ENCODE data around the gene FBXW11. TPM values are rescaled to one million over a fixed set of nuclear protein-coding genes. Genes with fewer than 3 reads are reported as not detected.
A peak's percentile ranks its signal among the peaks of the same experiment; 100 is the strongest.

FBXW11 gene
- polyA plus RNA-seq, 2 of the 4 experiments (the other 2 are of a cell fraction), result 39.3 to 80.2 TPM

DNA sequence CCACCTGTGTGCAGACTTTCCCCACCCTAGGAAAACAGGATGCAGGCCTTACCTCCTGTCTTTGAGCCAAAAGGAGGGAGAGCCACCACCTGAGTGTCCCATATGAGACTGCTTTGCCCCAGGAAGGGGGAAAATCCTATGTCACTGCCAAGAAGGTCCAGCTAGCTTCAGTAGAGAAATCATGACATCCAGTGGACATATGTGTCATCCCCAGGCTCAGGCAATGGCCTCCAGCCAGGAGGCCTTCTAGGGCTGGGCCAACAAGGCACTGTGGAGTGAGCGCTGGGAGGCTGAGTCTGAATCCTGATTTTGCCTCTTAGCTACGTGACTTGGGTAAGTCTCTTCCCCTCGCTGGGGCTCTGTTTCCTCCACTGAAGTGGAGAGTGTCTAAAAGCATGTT, 160.6 kb downstream of the FBXW11 start:
- ATAC-seq (peak; percentile 54 to 65; a peak in 5 of 6 replicates), FAIRE-seq (no peak), DNase-seq (ENCODE audit: low read depth in 1 of 2, low spot score in 1 of 2) (peak in 1 of 2 experiments; percentile 17)
- Histone ChIP-seq H3K9me3 (no peaks in the 10 kb centered on the region), H3K27ac (no peak overlapping the region), H3K4me3 (no peak overlapping the region), H3K4me1 (no peaks in the 10 kb centered on the region), H3K4me2 (no peak overlapping the region)
- 93% methylated on average over 3 of the region's 3 CpGs for WGBS (ENCODE audit: missing lambda C conversion rate)
- no peak for TF ChIP-seq BHLHE40 (IDR thresholded peaks at IDR 0.05; ENCODE audit: low read depth, low read length)
- peak; percentile 49 to 55; a peak in 4 of 5 replicates for TF ChIP-seq RAD21 (conservative IDR thresholded peaks at IDR 0.05 in 1 of 2, IDR thresholded peaks at IDR 0.05 in 1 of 2)
- TF ChIP-seq, protein P1, sequence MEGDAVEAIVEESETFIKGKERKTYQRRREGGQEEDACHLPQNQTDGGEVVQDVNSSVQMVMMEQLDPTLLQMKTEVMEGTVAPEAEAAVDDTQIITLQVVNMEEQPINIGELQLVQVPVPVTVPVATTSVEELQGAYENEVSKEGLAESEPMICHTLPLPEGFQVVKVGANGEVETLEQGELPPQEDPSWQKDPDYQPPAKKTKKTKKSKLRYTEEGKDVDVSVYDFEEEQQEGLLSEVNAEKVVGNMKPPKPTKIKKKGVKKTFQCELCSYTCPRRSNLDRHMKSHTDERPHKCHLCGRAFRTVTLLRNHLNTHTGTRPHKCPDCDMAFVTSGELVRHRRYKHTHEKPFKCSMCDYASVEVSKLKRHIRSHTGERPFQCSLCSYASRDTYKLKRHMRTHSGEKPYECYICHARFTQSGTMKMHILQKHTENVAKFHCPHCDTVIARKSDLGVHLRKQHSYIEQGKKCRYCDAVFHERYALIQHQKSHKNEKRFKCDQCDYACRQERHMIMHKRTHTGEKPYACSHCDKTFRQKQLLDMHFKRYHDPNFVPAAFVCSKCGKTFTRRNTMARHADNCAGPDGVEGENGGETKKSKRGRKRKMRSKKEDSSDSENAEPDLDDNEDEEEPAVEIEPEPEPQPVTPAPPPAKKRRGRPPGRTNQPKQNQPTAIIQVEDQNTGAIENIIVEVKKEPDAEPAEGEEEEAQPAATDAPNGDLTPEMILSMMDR (IDR thresholded peaks at IDR 0.05), result peak; percentile 31; the same call in 2 of the 3 replicates
- POLR2A ChIA-PET, result no interaction called here
- CTCF ChIA-PET, result interaction anchor here (0.9 to 4.7 kb wide), 8 partner anchors 8 to 427 kb away, joined by 3 to 25 read pairs (median 4); partner anchors contain the start of gene FGF18

DNA sequence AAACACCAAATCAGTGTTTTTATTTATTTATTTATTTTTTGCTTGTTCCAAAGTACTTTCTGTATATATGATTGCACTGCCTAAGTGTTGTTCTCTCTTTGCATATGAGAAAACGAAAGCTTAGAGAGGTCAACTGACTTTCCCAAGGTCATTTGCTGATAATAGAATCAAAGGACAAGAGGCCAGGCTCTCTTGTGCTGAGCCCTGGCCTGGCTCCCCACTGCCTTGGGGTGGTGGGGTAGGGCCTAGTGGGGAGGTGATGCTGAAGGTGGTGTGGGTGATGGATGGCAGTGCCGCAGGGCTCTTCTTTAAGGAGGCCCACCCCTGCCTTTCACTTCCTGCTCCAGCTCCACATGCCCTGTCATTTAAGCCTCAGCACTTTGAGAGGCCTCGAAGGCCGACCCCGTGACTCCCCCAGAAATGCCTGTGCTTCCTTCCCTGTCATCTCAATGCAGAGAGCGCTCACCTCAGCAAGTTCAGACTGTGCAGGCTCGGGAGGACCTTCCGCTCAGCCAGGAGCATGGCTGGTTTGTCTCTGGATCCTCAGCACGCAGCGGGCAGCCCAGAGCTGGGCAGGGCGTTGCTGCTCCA, 161.3 kb downstream of the FBXW11 start:
- Histone ChIP-seq H3K4me2 (no peak overlapping the region), H3K4me3 (no peak overlapping the region), H3K27ac (no peak overlapping the region), H3K9me3 (no peaks in the 10 kb centered on the region), H3K4me1 (no peaks in the 10 kb centered on the region)
- ChIA-PET CTCF (interaction anchor here (1.2 to 4.7 kb wide), 3 partner anchors 14 to 426 kb away, joined by 3 to 25 read pairs (median 4); partner anchors contain the start of gene FGF18), POLR2A (no interaction called here)
- TF ChIP-seq ZSCAN20 (CRISPR knock-in tag; IDR thresholded peaks at IDR 0.05), result no peak
- no peak for TF ChIP-seq ZFP36 (IDR thresholded peaks at IDR 0.05; ENCODE audit: borderline replicate concordance, partially characterized antibody)
- TF ChIP-seq MAFK (IDR thresholded peaks at IDR 0.05; ENCODE audit: partially characterized antibody), result no peak
- no peak for TF ChIP-seq SREBF2 (IDR thresholded peaks at IDR 0.05)
- TF ChIP-seq, protein P2, sequence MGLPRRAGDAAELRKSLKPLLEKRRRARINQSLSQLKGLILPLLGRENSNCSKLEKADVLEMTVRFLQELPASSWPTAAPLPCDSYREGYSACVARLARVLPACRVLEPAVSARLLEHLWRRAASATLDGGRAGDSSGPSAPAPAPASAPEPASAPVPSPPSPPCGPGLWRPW (IDR thresholded peaks at IDR 0.05), result no peak
- TF ChIP-seq GATA3 (IDR thresholded peaks at IDR 0.05; ENCODE audit: borderline replicate concordance), result no peak
- TF ChIP-seq HOXB5 (CRISPR knock-in tag; IDR thresholded peaks at IDR 0.05), result no peak
- TF ChIP-seq, protein P3, sequence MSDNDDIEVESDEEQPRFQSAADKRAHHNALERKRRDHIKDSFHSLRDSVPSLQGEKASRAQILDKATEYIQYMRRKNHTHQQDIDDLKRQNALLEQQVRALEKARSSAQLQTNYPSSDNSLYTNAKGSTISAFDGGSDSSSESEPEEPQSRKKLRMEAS (IDR thresholded peaks at IDR 0.05), result no peak
- TF ChIP-seq, protein P1 (IDR thresholded peaks at IDR 0.05), result no peak
- TF ChIP-seq, protein P4, sequence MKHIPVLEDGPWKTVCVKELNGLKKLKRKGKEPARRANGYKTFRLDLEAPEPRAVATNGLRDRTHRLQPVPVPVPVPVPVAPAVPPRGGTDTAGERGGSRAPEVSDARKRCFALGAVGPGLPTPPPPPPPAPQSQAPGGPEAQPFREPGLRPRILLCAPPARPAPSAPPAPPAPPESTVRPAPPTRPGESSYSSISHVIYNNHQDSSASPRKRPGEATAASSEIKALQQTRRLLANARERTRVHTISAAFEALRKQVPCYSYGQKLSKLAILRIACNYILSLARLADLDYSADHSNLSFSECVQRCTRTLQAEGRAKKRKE (CRISPR knock-in tag; IDR thresholded peaks at IDR 0.05; ENCODE audit: low read depth), result no peak
- TF ChIP-seq FOSL2 (IDR thresholded peaks at IDR 0.05), result no peak
- no peak for TF ChIP-seq FOSL2 (CRISPR knock-in tag; IDR thresholded peaks at IDR 0.05)
- TF ChIP-seq CBX8 (IDR thresholded peaks at IDR 0.05), result no peak
- TF ChIP-seq FOSB (CRISPR knock-in tag; IDR thresholded peaks at IDR 0.05), result no peak
- 81% methylated on average over 11 of the region's 11 CpGs for WGBS (ENCODE audit: missing lambda C conversion rate)
- no peak for ATAC-seq
- no peak for FAIRE-seq
- DNase-seq (ENCODE audit: low read depth in 1 of 2, low spot score in 1 of 2), result no peak

DNA sequence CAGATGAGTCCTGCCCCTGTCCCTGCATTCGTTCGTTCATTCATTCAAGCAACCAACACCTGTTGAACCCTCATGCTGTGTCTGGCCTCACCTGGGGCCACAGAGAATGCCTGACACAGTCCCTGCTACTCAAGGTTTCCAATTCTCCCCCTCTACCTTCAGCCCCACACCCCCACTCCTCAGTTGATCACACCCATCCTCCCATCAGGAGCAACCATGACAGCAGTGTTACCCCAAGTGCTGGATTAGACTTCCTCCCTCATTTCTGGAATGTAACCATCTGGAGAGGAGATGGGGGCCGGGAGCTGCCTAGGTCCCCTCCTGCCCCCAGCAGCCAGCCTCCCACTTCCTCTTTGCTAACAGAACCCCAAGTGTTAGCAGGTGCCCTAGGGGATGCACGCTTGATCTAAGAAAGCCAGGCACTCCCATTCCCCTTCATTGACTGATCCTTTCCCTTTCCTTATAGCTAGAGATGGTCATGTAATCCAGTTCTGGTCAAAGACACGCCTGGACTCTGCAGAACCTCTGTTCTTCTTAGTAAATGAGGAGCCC, 163.6 kb downstream of the FBXW11 start:
- ChIA-PET CTCF (interaction anchor here (3.6 to 4.7 kb wide), 2 partner anchors 213 to 424 kb away, joined by 13 to 25 read pairs; partner anchors contain the start of gene FGF18), POLR2A (no interaction called here)
- TF ChIP-seq EHMT2 (IDR thresholded peaks at IDR 0.05; ENCODE audit: low read depth), result no peak
- no peak overlapping the region for H3K4me3 ChIP-seq
- no peak overlapping the region for H3K4me2 ChIP-seq
- FAIRE-seq (no peak), DNase-seq (ENCODE audit: low read depth in 1 of 2, low spot score in 1 of 2) (no peak), ATAC-seq (no peak)
- no peaks in the 10 kb centered on the region for H3K4me1 ChIP-seq
- no peaks in the 10 kb centered on the region for H3K9me3 ChIP-seq
- H3K27ac ChIP-seq, result no peak overlapping the region
- 81% methylated on average over 5 of the region's 5 CpGs for WGBS (ENCODE audit: missing lambda C conversion rate)
